Ovary (tissue), 3 donors: Measurements from ENCODE around the gene COX19.

Experiments used
- CTCF ChIP-seq, 3 donors: fragments of 450-650 bp in 2 of 3; fragments of 200-600 bp in 1 of 3; IDR thresholded peaks; one replicate each; pipeline versions ENCODE4 v1.5.1 to v1.8.0; 2016 to 2022; ENCODE audit warnings: antibody characterized with exemption in 3 of 3, mild to moderate bottlenecking in 1 of 3
- POLR2A ChIP-seq: fragments of 450-650 bp; IDR thresholded peaks from one replicate; pipeline ENCODE4 v1.6.1; 2017; ENCODE audit warnings: antibody characterized with exemption, mild to moderate bottlenecking, moderate library complexity
- donor health status: DM: no; HTN: no; CAD: no.

DNA sequence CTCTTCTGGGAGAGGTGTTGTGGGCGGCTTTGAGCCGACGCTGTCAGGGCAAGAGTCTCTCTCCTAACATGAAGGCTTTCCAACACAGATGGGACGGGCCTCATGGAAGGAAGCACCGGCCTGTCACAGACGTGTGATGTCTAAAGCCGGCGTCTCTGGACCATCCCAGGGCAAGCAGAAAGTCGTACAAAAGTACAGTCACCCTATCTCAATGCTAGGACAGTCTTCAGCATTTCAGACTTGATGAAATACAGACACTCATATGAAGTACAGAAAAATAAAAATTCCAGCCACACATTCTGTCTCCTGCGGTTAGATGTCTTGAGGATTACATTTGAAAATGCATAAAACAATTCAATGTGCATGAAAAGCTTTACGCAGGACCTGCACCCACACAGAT lies 38.2 kb upstream of the COX19 start:
- TF ChIP-seq CTCF (IDR thresholded peaks at IDR 0.05) = no peak
- no peak for TF ChIP-seq POLR2A
